ENCODE measurements around the gene CENPU. TPM values are rescaled to one million over a fixed set of nuclear protein-coding genes. Genes with fewer than 3 reads are reported as not detected.
"Not testable (repeated sequence)": the region's sequence is repeated elsewhere in the genome, so short reads cannot be mapped to it uniquely, and the experiment has no call there.

Gene CENPU
- total RNA-seq, 1 experiment from 2014 or later: 47.7 TPM

DNA sequence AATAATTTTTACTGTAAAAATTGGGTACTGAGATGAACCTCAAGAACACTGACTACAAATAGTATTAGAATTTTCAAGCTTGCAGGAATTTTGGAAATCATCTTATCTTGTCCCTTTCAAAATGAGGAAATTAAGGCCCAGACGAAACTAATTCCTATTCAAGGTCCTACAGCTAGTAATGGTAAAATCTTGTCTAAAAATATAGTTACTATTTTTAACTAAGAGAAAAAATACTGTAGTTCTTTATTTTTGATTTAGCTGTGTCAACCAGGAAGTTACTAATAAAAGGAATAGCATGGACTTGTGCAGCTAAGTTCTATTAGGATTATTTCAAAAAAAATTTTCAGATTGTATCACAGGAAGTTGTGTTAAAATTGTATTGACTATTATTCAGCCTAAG lies 71.7 kb downstream of the CENPU start:
- CTCF ChIA-PET: no interaction called here
- Histone ChIP-seq H3K4me2 (no peak overlapping the region), H3K79me2 (ENCODE audit: low read depth) (no peaks in the 10 kb centered on the region), H2AFZ (no peak overlapping the region), H3K36me3 (ENCODE audit: low read depth) (no peaks in the 10 kb centered on the region), H3K4me1 (replicated peaks; ENCODE audit: insufficient read depth) (no peaks in the 10 kb centered on the region), H3K4me3 (no peak overlapping the region), H3K9me2 (ENCODE audit: insufficient read depth) (no peaks in the 10 kb centered on the region), H4K20me1 (ENCODE audit: insufficient read depth) (no peaks in the 10 kb centered on the region), H3K9me3 (ENCODE audit: insufficient read depth, low read depth) (no peaks in the 10 kb centered on the region), H3F3A (ENCODE audit: insufficient read depth, low read depth) (no peaks in the 10 kb centered on the region), H3K27ac (no peak overlapping the region), H3K27me3 (ENCODE audit: insufficient read depth, low read depth) (no peaks in the 10 kb centered on the region)
- intact Hi-C loops (cut with micrococcal nuclease; ENCODE audit: unreplicated experiment): no loop called here
- BruUV-seq (replicated peaks): no TSS peak
- POLR2A ChIA-PET (ENCODE audit: unreplicated experiment): interaction anchor here (0.6 kb wide), 1 partner anchor 35 kb away, joined by 4 read pairs; no protein-coding TSS in a partner anchor
- DNase-seq: no peak
- TF ChIP-seq, protein P1, sequence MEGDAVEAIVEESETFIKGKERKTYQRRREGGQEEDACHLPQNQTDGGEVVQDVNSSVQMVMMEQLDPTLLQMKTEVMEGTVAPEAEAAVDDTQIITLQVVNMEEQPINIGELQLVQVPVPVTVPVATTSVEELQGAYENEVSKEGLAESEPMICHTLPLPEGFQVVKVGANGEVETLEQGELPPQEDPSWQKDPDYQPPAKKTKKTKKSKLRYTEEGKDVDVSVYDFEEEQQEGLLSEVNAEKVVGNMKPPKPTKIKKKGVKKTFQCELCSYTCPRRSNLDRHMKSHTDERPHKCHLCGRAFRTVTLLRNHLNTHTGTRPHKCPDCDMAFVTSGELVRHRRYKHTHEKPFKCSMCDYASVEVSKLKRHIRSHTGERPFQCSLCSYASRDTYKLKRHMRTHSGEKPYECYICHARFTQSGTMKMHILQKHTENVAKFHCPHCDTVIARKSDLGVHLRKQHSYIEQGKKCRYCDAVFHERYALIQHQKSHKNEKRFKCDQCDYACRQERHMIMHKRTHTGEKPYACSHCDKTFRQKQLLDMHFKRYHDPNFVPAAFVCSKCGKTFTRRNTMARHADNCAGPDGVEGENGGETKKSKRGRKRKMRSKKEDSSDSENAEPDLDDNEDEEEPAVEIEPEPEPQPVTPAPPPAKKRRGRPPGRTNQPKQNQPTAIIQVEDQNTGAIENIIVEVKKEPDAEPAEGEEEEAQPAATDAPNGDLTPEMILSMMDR (conservative IDR thresholded peaks at IDR 0.05): no peak
- no peak for TF ChIP-seq EZH2 (IDR thresholded peaks at IDR 0.05; ENCODE audit: low read depth)

GRCh38 chr4:184660978-184661377 lies 72.9 kb downstream of the CENPU start:
- no peak for DNase-seq
- Histone ChIP-seq H4K20me1 (ENCODE audit: insufficient read depth) (no peaks in the 10 kb centered on the region), H3K9me2 (ENCODE audit: insufficient read depth) (no peaks in the 10 kb centered on the region), H3K9me3 (ENCODE audit: insufficient read depth, low read depth) (no peaks in the 10 kb centered on the region), H3K27ac (no peak overlapping the region), H3K36me3 (ENCODE audit: low read depth) (no peaks in the 10 kb centered on the region), H3K4me3 (no peak overlapping the region), H3F3A (ENCODE audit: insufficient read depth, low read depth) (no peaks in the 10 kb centered on the region), H2AFZ (no peak overlapping the region), H3K4me1 (replicated peaks; ENCODE audit: insufficient read depth) (no peaks in the 10 kb centered on the region), H3K27me3 (ENCODE audit: insufficient read depth, low read depth) (no peaks in the 10 kb centered on the region), H3K79me2 (ENCODE audit: low read depth) (no peaks in the 10 kb centered on the region), H3K4me2 (no peak overlapping the region)
- ChIA-PET CTCF (no interaction called here), POLR2A (ENCODE audit: unreplicated experiment) (no interaction called here)
- no peak for TF ChIP-seq EZH2 (IDR thresholded peaks at IDR 0.05; ENCODE audit: low read depth)
- TF ChIP-seq, protein P1 (conservative IDR thresholded peaks at IDR 0.05): no peak
- intact Hi-C loops (cut with micrococcal nuclease; ENCODE audit: unreplicated experiment): no loop called here
- BruUV-seq (replicated peaks): no TSS peak

GRCh38 chr4:184657820-184658219 lies 76.1 kb downstream of the CENPU start:
- H3F3A ChIP-seq (ENCODE audit: insufficient read depth, low read depth); H3K79me2 ChIP-seq (ENCODE audit: low read depth); H3K27me3 ChIP-seq (ENCODE audit: insufficient read depth, low read depth); H3K4me2 ChIP-seq; H3K4me3 ChIP-seq; H3K27ac ChIP-seq; H2AFZ ChIP-seq; H4K20me1 ChIP-seq (ENCODE audit: insufficient read depth); H3K36me3 ChIP-seq (ENCODE audit: low read depth); H3K9me3 ChIP-seq (ENCODE audit: insufficient read depth, low read depth); H3K4me1 ChIP-seq (replicated peaks; ENCODE audit: insufficient read depth); DNase-seq; H3K9me2 ChIP-seq (ENCODE audit: insufficient read depth); intact Hi-C loops (cut with micrococcal nuclease; ENCODE audit: unreplicated experiment); CTCF ChIA-PET; BruUV-seq (replicated peaks): not testable (repeated sequence)
- POLR2A ChIA-PET (ENCODE audit: unreplicated experiment): interaction anchor here (0.7 kb wide), 1 partner anchor 1490 kb away, joined by 3 read pairs; no protein-coding TSS in a partner anchor

DNA sequence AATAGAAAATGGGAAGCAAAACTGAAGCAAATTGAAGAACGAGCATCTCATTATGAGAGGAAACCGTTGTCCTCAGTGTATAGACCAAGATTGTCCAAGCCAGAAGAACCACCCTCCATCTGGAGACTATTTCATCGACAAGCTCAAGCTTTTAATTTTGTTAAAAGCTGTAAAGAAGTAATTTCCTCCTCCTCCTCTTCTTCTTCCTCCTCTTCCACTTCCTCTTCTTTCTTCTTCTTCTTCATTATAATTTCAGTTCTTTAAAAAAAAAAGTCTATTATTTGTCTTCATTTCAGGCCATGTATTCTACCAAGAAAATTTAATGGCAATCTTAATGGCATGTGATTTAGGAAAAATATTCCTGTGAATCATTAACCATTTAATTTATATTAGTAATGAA lies 76.8 kb downstream of the CENPU start:
- no peak for TF ChIP-seq EZH2 (IDR thresholded peaks at IDR 0.05; ENCODE audit: low read depth)
- TF ChIP-seq, protein P1 (conservative IDR thresholded peaks at IDR 0.05): no peak
- CTCF ChIA-PET: no interaction called here
- H3K27ac ChIP-seq: no peak overlapping the region
- no peaks in the 10 kb centered on the region for H4K20me1 ChIP-seq (ENCODE audit: insufficient read depth)
- no peaks in the 10 kb centered on the region for H3K36me3 ChIP-seq (ENCODE audit: low read depth)
- no peak overlapping the region for H3K4me2 ChIP-seq
- no peaks in the 10 kb centered on the region for H3K27me3 ChIP-seq (ENCODE audit: insufficient read depth, low read depth)
- no peaks in the 10 kb centered on the region for H3K4me1 ChIP-seq (replicated peaks; ENCODE audit: insufficient read depth)
- BruUV-seq (replicated peaks): no TSS peak
- H2AFZ ChIP-seq: no peak overlapping the region
- no peaks in the 10 kb centered on the region for H3K9me2 ChIP-seq (ENCODE audit: insufficient read depth)
- no peak for DNase-seq
- POLR2A ChIA-PET (ENCODE audit: unreplicated experiment): interaction anchor here (0.7 kb wide), 1 partner anchor 1490 kb away, joined by 3 read pairs; no protein-coding TSS in a partner anchor
- no peaks in the 10 kb centered on the region for H3F3A ChIP-seq (ENCODE audit: insufficient read depth, low read depth)
- intact Hi-C loops (cut with micrococcal nuclease; ENCODE audit: unreplicated experiment): no loop called here
- H3K9me3 ChIP-seq (ENCODE audit: insufficient read depth, low read depth): no peaks in the 10 kb centered on the region
- H3K79me2 ChIP-seq (ENCODE audit: low read depth): no peaks in the 10 kb centered on the region
- H3K4me3 ChIP-seq: no peak overlapping the region
